ENCODE data around the gene IFNK.

DNA sequence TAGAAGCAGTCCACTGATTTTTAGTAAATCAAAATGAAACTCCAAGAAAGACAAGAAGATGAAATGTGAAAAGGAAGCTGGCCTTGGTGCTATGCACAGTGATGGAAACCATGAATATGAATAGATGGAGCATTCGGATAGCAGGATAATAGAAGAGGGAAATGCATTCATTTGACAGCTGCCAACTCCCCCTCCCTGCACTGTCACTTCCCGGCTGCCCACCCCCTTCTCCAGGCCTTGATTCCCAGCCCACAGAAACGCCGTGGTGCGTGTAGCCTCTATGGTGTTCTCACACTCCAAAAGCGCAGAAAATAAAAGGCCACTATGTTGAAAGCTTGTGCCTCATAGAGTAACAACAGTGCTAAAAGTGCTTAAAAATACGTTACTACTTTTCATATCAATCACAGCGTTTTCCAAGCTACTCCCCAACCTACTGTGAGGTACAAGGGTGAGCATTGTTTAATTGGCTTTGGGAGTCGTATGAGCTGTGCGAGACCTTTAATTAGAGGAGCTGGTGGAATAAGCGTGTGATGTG lies 26.1 kb upstream of the IFNK start:
- TF ChIP-seq, protein P1, sequence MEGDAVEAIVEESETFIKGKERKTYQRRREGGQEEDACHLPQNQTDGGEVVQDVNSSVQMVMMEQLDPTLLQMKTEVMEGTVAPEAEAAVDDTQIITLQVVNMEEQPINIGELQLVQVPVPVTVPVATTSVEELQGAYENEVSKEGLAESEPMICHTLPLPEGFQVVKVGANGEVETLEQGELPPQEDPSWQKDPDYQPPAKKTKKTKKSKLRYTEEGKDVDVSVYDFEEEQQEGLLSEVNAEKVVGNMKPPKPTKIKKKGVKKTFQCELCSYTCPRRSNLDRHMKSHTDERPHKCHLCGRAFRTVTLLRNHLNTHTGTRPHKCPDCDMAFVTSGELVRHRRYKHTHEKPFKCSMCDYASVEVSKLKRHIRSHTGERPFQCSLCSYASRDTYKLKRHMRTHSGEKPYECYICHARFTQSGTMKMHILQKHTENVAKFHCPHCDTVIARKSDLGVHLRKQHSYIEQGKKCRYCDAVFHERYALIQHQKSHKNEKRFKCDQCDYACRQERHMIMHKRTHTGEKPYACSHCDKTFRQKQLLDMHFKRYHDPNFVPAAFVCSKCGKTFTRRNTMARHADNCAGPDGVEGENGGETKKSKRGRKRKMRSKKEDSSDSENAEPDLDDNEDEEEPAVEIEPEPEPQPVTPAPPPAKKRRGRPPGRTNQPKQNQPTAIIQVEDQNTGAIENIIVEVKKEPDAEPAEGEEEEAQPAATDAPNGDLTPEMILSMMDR (IDR thresholded peaks at IDR 0.05; ENCODE audit: low read depth, low read length), result no peak
- TF ChIP-seq EZH2phosphoT487 (IDR thresholded peaks at IDR 0.05; ENCODE audit: low read depth), result no peak

Data from OCI-LY3 (cell line).